GM21619 (cell line): Measurements from ENCODE around the gene NRF1.
"Not testable (repeated sequence)": the region's sequence is repeated elsewhere in the genome, so short reads cannot be mapped to it uniquely, and the experiment has no call there.

Source experiments
- ATAC-seq: cut with Tn5 transposase; IDR thresholded peaks from one replicate; pipeline ENCODE4 v1.9.1; 2021; ENCODE audit not compliant: unreplicated experiment

The NRF1 gene

GRCh38 chr7:129644634-129645230 lies 33.2 kb downstream of the NRF1 start:
- no peak for ATAC-seq

- ATAC-seq, result no peak
Observed at GRCh38 chr7:129646369-129647021, 35.0 kb downstream of the NRF1 start.

- ATAC-seq, result no peak
Observed at GRCh38 chr7:129649128-129649690, 37.7 kb downstream of the NRF1 start.

- ATAC-seq, result no peak
Observed at GRCh38 chr7:129650056-129650758, 38.7 kb downstream of the NRF1 start.

GRCh38 chr7:129652914-129653313 lies 41.4 kb downstream of the NRF1 start:
- ATAC-seq, result no peak

- no peak for ATAC-seq
Observed at GRCh38 chr7:129655811-129656210, 44.3 kb downstream of the NRF1 start.

- no peak for ATAC-seq
Observed at GRCh38 chr7:129657363-129657762, 45.8 kb downstream of the NRF1 start.

GRCh38 chr7:129659907-129660306 lies 48.4 kb downstream of the NRF1 start:
- not testable (repeated sequence) for ATAC-seq

GRCh38 chr7:129661645-129662182 lies 50.2 kb downstream of the NRF1 start:
- ATAC-seq, result no peak

- not testable (repeated sequence) for ATAC-seq
Observed at GRCh38 chr7:129663240-129663639, 51.7 kb downstream of the NRF1 start.

GRCh38 chr7:129664029-129665012 lies 52.8 kb downstream of the NRF1 start:
- no peak for ATAC-seq

GRCh38 chr7:129665013-129665401 lies 53.5 kb downstream of the NRF1 start:
- ATAC-seq, result no peak

GRCh38 chr7:129667116-129667515 lies 55.6 kb downstream of the NRF1 start:
- ATAC-seq, result no peak

- ATAC-seq, result no peak
Observed at GRCh38 chr7:129667551-129667950, 56.0 kb downstream of the NRF1 start.

- no peak for ATAC-seq
Observed at GRCh38 chr7:129669901-129670300, 58.4 kb downstream of the NRF1 start.

- no peak for ATAC-seq
Observed at GRCh38 chr7:129670656-129671055, 59.1 kb downstream of the NRF1 start.

GRCh38 chr7:129671266-129671665 lies 59.7 kb downstream of the NRF1 start:
- no peak for ATAC-seq

- not testable (repeated sequence) for ATAC-seq
Observed at GRCh38 chr7:129674475-129674874, 63.0 kb downstream of the NRF1 start.

- ATAC-seq, result no peak
Observed at GRCh38 chr7:129675521-129675920, 64.0 kb downstream of the NRF1 start.
